GM12892 (cell line): ENCODE measurements around the gene ZMYND8.

Experiments
- DNase-seq: peaks from one replicate; pipeline ENCODE4 v3.0.0; 2011; ENCODE audit not compliant: insufficient read length
- FAIRE-seq: peaks from 2 replicates; lab custom pipeline; 2011; peaks lifted over from hg19 to GRCh38; lab: Jason Lieb, UNC
- POLR2A ChIP-seq: IDR thresholded peaks from 2 replicates; pipeline ENCODE4 v1.6.1; 2011; ENCODE audit warnings: low read depth, low read length, control low read depth
- POLR2AphosphoS5 ChIP-seq: IDR thresholded peaks from 2 replicates; pipeline ENCODE4 v1.6.1; 2011; ENCODE audit warnings: low read depth, low read length, control low read depth
- TAF1 ChIP-seq: IDR thresholded peaks from 2 replicates; pipeline ENCODE4 v1.6.1; 2011; ENCODE audit warnings: low read depth, mild to moderate bottlenecking, control low read depth, low read length, borderline replicate concordance

ZMYND8 gene

GRCh38 chr20:47161411-47161810 is 195.1 kb downstream of the ZMYND8 start:
- TF ChIP-seq TAF1 (no peak), POLR2A (no peak), POLR2AphosphoS5 (no peak)
- no peak for FAIRE-seq
- no peak for DNase-seq

GRCh38 chr20:47160992-47161391 is 195.5 kb downstream of the ZMYND8 start:
- TF ChIP-seq POLR2AphosphoS5: no peak
- no peak for TF ChIP-seq POLR2A
- no peak for TF ChIP-seq TAF1
- DNase-seq (no peak), FAIRE-seq (no peak)

- DNase-seq: no peak
- TF ChIP-seq POLR2AphosphoS5 (no peak), TAF1 (no peak), POLR2A (no peak)
- no peak for FAIRE-seq
Observed at GRCh38 chr20:47160240-47160639, 196.3 kb downstream of the ZMYND8 start.
